HepG2 (cell line): ENCODE data around the gene ARL4D. TPM values are rescaled to one million over a fixed set of nuclear protein-coding genes. Genes with fewer than 3 reads are reported as not detected.

Experiments
- ATF1 ChIP-seq: IDR thresholded peaks from 2 replicates; pipeline ENCODE4 v1.6.1; 2016; ENCODE audit warnings: mild to moderate bottlenecking, control low read depth
- BCL6 ChIP-seq: IDR thresholded peaks from 2 replicates; pipeline ENCODE4 v1.6.1; 2016; ENCODE audit warnings: missing genetic modification reagents, missing compliant biosample characterization
- GABPA ChIP-seq, 2 experiments: IDR thresholded peaks; 2 replicates each; pipeline ENCODE4 v1.6.1; 2011 to 2016; ENCODE audit warnings: low read depth in 2 of 2, low read length in 1 of 2, missing biosample characterization in 1 of 2, missing genetic modification characterization in 1 of 2
- HNF1B ChIP-seq: sonication (generic); formaldehyde crosslinking; IDR thresholded peaks from 2 replicates; pipeline ENCODE4 v1.5.1; 2020; ENCODE audit warnings: mild to moderate bottlenecking, moderate library complexity, missing genetic modification reagents
- KMT2A ChIP-seq: sonication (generic); formaldehyde crosslinking; IDR thresholded peaks from 2 replicates; pipeline ENCODE4 v1.4.0; 2020; ENCODE audit warnings: missing genetic modification reagents
- KMT2B ChIP-seq: IDR thresholded peaks from 2 replicates; pipeline ENCODE4 v1.6.1; 2016; ENCODE audit warnings: missing genetic modification reagents, missing compliant biosample characterization
- MIER2 ChIP-seq: IDR thresholded peaks from 2 replicates; pipeline ENCODE4 v1.6.1; 2016; ENCODE audit warnings: missing biosample characterization, missing genetic modification reagents
- MXD1 ChIP-seq: sonication (generic); formaldehyde crosslinking; IDR thresholded peaks from 2 replicates; pipeline ENCODE4 v1.4.0; 2020; ENCODE audit warnings: mild to moderate bottlenecking, missing genetic modification reagents
- MYC ChIP-seq: sonication (generic); formaldehyde crosslinking; IDR thresholded peaks from 2 replicates; pipeline ENCODE4 v1.9.0; 2021; ENCODE audit warnings: missing genetic modification reagents, borderline replicate concordance
- RARA ChIP-seq: IDR thresholded peaks from 2 replicates; pipeline ENCODE4 v1.6.1; 2016; ENCODE audit warnings: missing genetic modification reagents, missing compliant biosample characterization
- SP5 ChIP-seq: IDR thresholded peaks from 2 replicates; pipeline ENCODE4 v1.6.1; 2016; ENCODE audit warnings: low read depth, borderline replicate concordance
- THAP7 ChIP-seq: sonication (generic); formaldehyde crosslinking; IDR thresholded peaks from 2 replicates; pipeline ENCODE4 v1.8.1; 2023; ENCODE audit warnings: mild to moderate bottlenecking, missing genetic modification reagents
- TOPORS ChIP-seq: sonication (generic); formaldehyde crosslinking; IDR thresholded peaks from 2 replicates; pipeline ENCODE4 v1.8.0; 2023; ENCODE audit warnings: mild to moderate bottlenecking, missing genetic modification reagents
- TSC22D2 ChIP-seq: sonication (generic); formaldehyde crosslinking; IDR thresholded peaks from 2 replicates; pipeline ENCODE4 v1.5.1; 2020; ENCODE audit warnings: missing genetic modification reagents, mild to moderate bottlenecking, borderline replicate concordance
- ZBTB4 ChIP-seq: sonication (generic); formaldehyde crosslinking; IDR thresholded peaks from 2 replicates; pipeline ENCODE4 v1.4.0; 2020; ENCODE audit warnings: missing genetic modification reagents, mild to moderate bottlenecking, borderline replicate concordance
- ZNF543 ChIP-seq: sonication (generic); formaldehyde crosslinking; IDR thresholded peaks from 2 replicates; pipeline ENCODE4 v1.4.0; 2020; ENCODE audit warnings: mild to moderate bottlenecking, missing genetic modification reagents
- polyA plus RNA-seq, 8 experiments: library from polyadenylated mRNA; depleted of rRNA in 3 of 8; stranded (reverse) in 7 of 8; unstranded in 1 of 8; fragments of >200 nt; fragmentation: Illumina TruSeq in 4 of 8; extraction: Trizol in 4 of 8; gene quantifications; 2 replicates each; pipeline versions ENCODE4 v1.2.1 to v1.2.3, GENCODE V29; 2011 to 2016; ENCODE audit warnings: low read depth in 4 of 8, missing spikeins in 1 of 8, mixed read lengths in 1 of 8; ENCODE audit not compliant: insufficient read depth in 1 of 8
- total RNA-seq, 5 experiments: library from RNA; depleted of rRNA; stranded (reverse); fragments of >200 nt; fragmentation: Illumina TruSeq; extraction: Trizol; gene quantifications; 2 replicates each; pipeline ENCODE4 v1.2.3, GENCODE V29; 2016; ENCODE audit warnings: low read depth in 1 of 5
- TF ChIP-seq, protein P1 (sequence below): sonication (generic); formaldehyde crosslinking; IDR thresholded peaks from 2 replicates; pipeline ENCODE4 v1.5.1; 2020; ENCODE audit warnings: missing genetic modification reagents, mild to moderate bottlenecking, borderline replicate concordance
- TF ChIP-seq, protein P2 (sequence below): sonication (generic); formaldehyde crosslinking; IDR thresholded peaks from 2 replicates; pipeline ENCODE4 v1.4.0; 2020; ENCODE audit warnings: missing genetic modification reagents
- TF ChIP-seq, protein P3 (sequence below): sonication (generic); formaldehyde crosslinking; IDR thresholded peaks from 2 replicates; pipeline ENCODE4 v1.8.1; 2023; ENCODE audit warnings: mild to moderate bottlenecking, missing genetic modification reagents, borderline replicate concordance

ARL4D gene
- total and polyA plus RNA-seq, 2 of the 13 experiments (the other 11 are each of a cell fraction or from before 2014, with no cell fraction given), result 9.0 to 25.9 TPM

DNA sequence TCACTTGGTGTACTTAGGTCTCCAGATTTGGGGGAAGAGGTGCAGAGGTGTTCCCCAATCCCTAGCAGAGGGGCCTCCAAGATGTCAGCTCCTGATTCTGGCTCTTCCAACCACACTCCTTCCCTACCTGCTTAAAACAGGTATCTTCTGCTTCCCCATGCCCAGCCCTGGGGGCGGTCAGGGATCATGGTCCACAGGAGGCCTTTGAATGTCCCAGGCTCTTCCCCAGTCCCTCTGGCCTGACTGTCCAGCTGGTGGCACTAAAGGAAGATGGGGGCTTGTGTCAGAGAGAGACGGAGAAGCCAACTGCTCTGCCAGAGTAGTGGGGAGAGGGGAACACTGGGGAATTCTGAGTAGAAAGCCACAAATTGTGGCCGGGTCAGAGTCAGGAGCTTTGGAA lies 3.8 kb downstream of the ARL4D start (continued):
- TF ChIP-seq ZBTB4 (CRISPR knock-in tag) (peak; percentile 43; the same call in 1 of the 2 replicates), MIER2 (CRISPR knock-in tag) (0 out of 2 replicates have a peak, but pooled peaks have one; percentile 22), HNF1B (CRISPR knock-in tag) (peak; percentile 84), ZNF543 (no peak), TOPORS (CRISPR knock-in tag) (0 out of 2 replicates have a peak, but pooled peaks have one; percentile 46), RARA (CRISPR knock-in tag) (no peak), BCL6 (CRISPR knock-in tag) (no peak), TSC22D2 (CRISPR knock-in tag) (peak; percentile 57; the same call in 1 of the 2 replicates), MXD1 (CRISPR knock-in tag) (no peak), GABPA (IDR thresholded peaks at IDR 0.05; ENCODE audit: low read depth, low read length) (no peak), GABPA (CRISPR knock-in tag; IDR thresholded peaks at IDR 0.05; ENCODE audit: low read depth) (0 out of 2 replicates have a peak, but pooled peaks have one; percentile 14), KMT2A (CRISPR knock-in tag) (no peak), THAP7 (CRISPR knock-in tag) (0 out of 2 replicates have a peak, but pooled peaks have one; percentile 46), ATF1 (CRISPR knock-in tag) (no peak), MYC (CRISPR knock-in tag) (no peak), SP5 (peak; percentile 51; the same call in 1 of the 2 replicates), KMT2B (no peak)
- TF ChIP-seq, protein P1, sequence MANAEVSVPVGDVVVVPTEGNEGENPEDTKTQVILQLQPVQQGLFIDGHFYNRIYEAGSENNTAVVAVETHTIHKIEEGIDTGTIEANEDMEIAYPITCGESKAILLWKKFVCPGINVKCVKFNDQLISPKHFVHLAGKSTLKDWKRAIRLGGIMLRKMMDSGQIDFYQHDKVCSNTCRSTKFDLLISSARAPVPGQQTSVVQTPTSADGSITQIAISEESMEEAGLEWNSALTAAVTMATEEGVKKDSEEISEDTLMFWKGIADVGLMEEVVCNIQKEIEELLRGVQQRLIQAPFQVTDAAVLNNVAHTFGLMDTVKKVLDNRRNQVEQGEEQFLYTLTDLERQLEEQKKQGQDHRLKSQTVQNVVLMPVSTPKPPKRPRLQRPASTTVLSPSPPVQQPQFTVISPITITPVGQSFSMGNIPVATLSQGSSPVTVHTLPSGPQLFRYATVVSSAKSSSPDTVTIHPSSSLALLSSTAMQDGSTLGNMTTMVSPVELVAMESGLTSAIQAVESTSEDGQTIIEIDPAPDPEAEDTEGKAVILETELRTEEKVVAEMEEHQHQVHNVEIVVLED (CRISPR knock-in tag), result no peak
- TF ChIP-seq, protein P2, sequence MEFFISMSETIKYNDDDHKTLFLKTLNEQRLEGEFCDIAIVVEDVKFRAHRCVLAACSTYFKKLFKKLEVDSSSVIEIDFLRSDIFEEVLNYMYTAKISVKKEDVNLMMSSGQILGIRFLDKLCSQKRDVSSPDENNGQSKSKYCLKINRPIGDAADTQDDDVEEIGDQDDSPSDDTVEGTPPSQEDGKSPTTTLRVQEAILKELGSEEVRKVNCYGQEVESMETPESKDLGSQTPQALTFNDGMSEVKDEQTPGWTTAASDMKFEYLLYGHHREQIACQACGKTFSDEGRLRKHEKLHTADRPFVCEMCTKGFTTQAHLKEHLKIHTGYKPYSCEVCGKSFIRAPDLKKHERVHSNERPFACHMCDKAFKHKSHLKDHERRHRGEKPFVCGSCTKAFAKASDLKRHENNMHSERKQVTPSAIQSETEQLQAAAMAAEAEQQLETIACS (CRISPR knock-in tag), result no peak
- TF ChIP-seq, protein P3, sequence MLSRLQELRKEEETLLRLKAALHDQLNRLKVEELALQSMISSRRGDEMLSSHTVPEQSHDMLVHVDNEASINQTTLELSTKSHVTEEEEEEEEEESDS, result no peak
